ENCODE measurements around the gene FOXL2NB. TPM values are rescaled to one million over a fixed set of nuclear protein-coding genes. Genes with fewer than 3 reads are reported as not detected.

The FOXL2NB gene
- total RNA-seq, 2 experiments from 2014 or later = not detected

Other genes starting within 250 kb of the FOXL2NB start
- 10 to 100 TPM; 13.5 to 14.4 TPM for gene PIK3CB, start 112.3 kb upstream of the FOXL2NB start, total RNA-seq
- gene FOXL2, start 80 bp upstream of the FOXL2NB start, total RNA-seq = not detected
- not detected for gene PRR23A, start 59.1 kb downstream of the FOXL2NB start, total RNA-seq
- not detected for gene PRR23B, start 73.7 kb downstream of the FOXL2NB start, total RNA-seq
- not detected for gene PRR23C, start 97.7 kb downstream of the FOXL2NB start, total RNA-seq